GM12878 (cell line): ENCODE measurements around the gene PPP3CA. TPM values are rescaled to one million over a fixed set of nuclear protein-coding genes. Genes with fewer than 3 reads are reported as not detected.

Source experiments
- ATAC-seq: fragments of 200-7000 bp; cut with Tn5 transposase; 3 replicates; pipeline ENCODE4 v1.9.1; 2020; ENCODE audit warnings: mild to moderate bottlenecking, moderate library complexity
- BruUV-seq: library from RNA; stranded (reverse); fragments of 400-500 nt; replicated peaks from 2 replicates; lab custom pipeline; 2021; lab: Mats Ljungman, UMichigan
- CTCF ChIA-PET: fragments of 300-600 bp; sonication (Branson Sonifier 250); formaldehyde crosslinking; extraction: SDS; loops from one replicate; lab custom pipeline; 2021; ENCODE audit warnings: inconsistent platforms; lab: Yijun Ruan, JAX
- POLR2A ChIA-PET: fragments of 350-600 bp; formaldehyde crosslinking; extraction: SDS; loops from one replicate; lab custom pipeline; 2021; ENCODE audit warnings: inconsistent platforms; lab: Charles Lee
- RAD21 ChIA-PET: fragments of 300-600 bp; sonication (Branson Sonifier 250); formaldehyde crosslinking; loops from one replicate; lab custom pipeline; 2023; ENCODE audit warnings: antibody characterized with exemption; ENCODE audit not compliant: unreplicated experiment; lab: Charles Lee
- SMC1A ChIA-PET: fragments of 300-600 bp; sonication (Branson Sonifier 250); formaldehyde crosslinking; loops from one replicate; lab custom pipeline; 2023; ENCODE audit not compliant: unreplicated experiment, uncharacterized antibody; lab: Charles Lee
- DNase-seq: peaks from one replicate; pipeline ENCODE4 v3.0.0-alpha.2; 2011; ENCODE audit warnings: low read depth, low spot score
- FAIRE-seq: peaks from 3 replicates; lab custom pipeline; 2011; peaks lifted over from hg19 to GRCh38; lab: Jason Lieb, UNC
- H2AFZ ChIP-seq: 2 replicates; pipeline ENCODE4 v1.6.0; 2011; ENCODE audit warnings: low read depth, low read length, control low read depth; ENCODE audit not compliant: control insufficient read depth
- H3K27ac ChIP-seq: 2 replicates; pipeline ENCODE4 v1.5.1; 2011; ENCODE audit warnings: control low read depth; ENCODE audit not compliant: control insufficient read depth, insufficient read depth
- H3K27me3 ChIP-seq, 2 experiments: replicated peaks in 1 of 2; 2 replicates each; pipeline versions ENCODE4 v1.6.0 to v1.6.1; 2011; ENCODE audit warnings: low read length in 1 of 2; ENCODE audit not compliant: control insufficient read depth in 2 of 2, insufficient read depth in 2 of 2
- H3K36me3 ChIP-seq, 2 experiments: 2 replicates each; pipeline ENCODE4 v1.5.1; 2011; ENCODE audit warnings: low read length in 1 of 2; ENCODE audit not compliant: control insufficient read depth in 2 of 2, insufficient read depth in 2 of 2
- H3K4me1 ChIP-seq: 2 replicates; pipeline ENCODE4 v1.6.1; 2011; ENCODE audit warnings: mild to moderate bottlenecking, low read length, moderate library complexity, mixed read lengths; ENCODE audit not compliant: control insufficient read depth, insufficient read depth
- H3K4me2 ChIP-seq: 2 replicates; pipeline ENCODE4 v1.6.0; 2011; ENCODE audit warnings: control low read depth; ENCODE audit not compliant: control insufficient read depth, insufficient read depth
- H3K4me3 ChIP-seq: fragments of 200-600 bp; sonication (generic); 2 replicates; pipeline ENCODE4 v1.5.1; 2016
- H3K79me2 ChIP-seq: 2 replicates; pipeline ENCODE4 v1.6.0; 2011; ENCODE audit warnings: low read length; ENCODE audit not compliant: control insufficient read depth, insufficient read depth
- H3K9ac ChIP-seq: 2 replicates; pipeline ENCODE4 v1.8.0; 2011; ENCODE audit warnings: low read length, control low read depth, mixed read lengths; ENCODE audit not compliant: control insufficient read depth, insufficient read depth
- H3K9me3 ChIP-seq: replicated peaks from 3 replicates; pipeline ENCODE4 v1.5.1; 2011; ENCODE audit warnings: mild to moderate bottlenecking, low read length; ENCODE audit not compliant: control insufficient read depth, insufficient read depth
- H4K20me1 ChIP-seq: 2 replicates; pipeline ENCODE4 v1.6.0; 2011; ENCODE audit not compliant: control insufficient read depth, insufficient read depth
- BCLAF1 ChIP-seq: fragments of 450-650 bp; IDR thresholded peaks from 2 replicates; pipeline ENCODE4 v1.6.1; 2017; ENCODE audit warnings: antibody characterized with exemption, mild to moderate bottlenecking, moderate library complexity
- BMI1 ChIP-seq: fragments of 450-650 bp; IDR thresholded peaks from 2 replicates; pipeline ENCODE4 v1.6.1; 2016; ENCODE audit warnings: mild to moderate bottlenecking, moderate library complexity, borderline replicate concordance
- CBX5 ChIP-seq: sonication (generic); IDR thresholded peaks from 2 replicates; pipeline ENCODE4 v1.6.1; 2016; ENCODE audit warnings: low read depth, moderate library complexity, mild to moderate bottlenecking, inconsistent platforms
- CREB1 ChIP-seq: IDR thresholded peaks from 2 replicates; pipeline ENCODE4 v1.6.1; 2012; ENCODE audit warnings: low read depth, mild to moderate bottlenecking, inconsistent platforms
- HDGF ChIP-seq: fragments of 450-650 bp; IDR thresholded peaks from 2 replicates; pipeline ENCODE4 v1.6.1; 2016; ENCODE audit warnings: antibody characterized with exemption
- MEF2A ChIP-seq: IDR thresholded peaks from 2 replicates; pipeline ENCODE4 v1.6.1; 2011; ENCODE audit warnings: low read depth, mild to moderate bottlenecking, low read length, moderate library complexity; ENCODE audit not compliant: insufficient read depth
- MYC ChIP-seq: IDR thresholded peaks from 2 replicates; pipeline ENCODE4 v1.6.1; 2011; ENCODE audit warnings: mild to moderate bottlenecking, low read length, moderate library complexity, inconsistent platforms; ENCODE audit not compliant: insufficient read depth, insufficient replicate concordance, insufficient read length, severe bottlenecking
- NFYB ChIP-seq: IDR thresholded peaks from 2 replicates; pipeline ENCODE4 v1.6.1; 2011; ENCODE audit warnings: low read depth, mild to moderate bottlenecking, low read length, improper control_type of control experiment, moderate library complexity; ENCODE audit not compliant: insufficient read depth
- POLR2AphosphoS2 ChIP-seq: IDR thresholded peaks from 2 replicates; pipeline ENCODE4 v1.6.1; 2011; ENCODE audit warnings: low read depth, mild to moderate bottlenecking, low read length, improper control_type of control experiment, moderate library complexity
- RBBP5 ChIP-seq: fragments of 200-600 bp; sonication (generic); conservative IDR thresholded peaks from 2 replicates; pipeline ENCODE4 v1.6.1; 2016
- REST ChIP-seq: IDR thresholded peaks from 2 replicates; pipeline ENCODE4 v1.6.1; 2012; ENCODE audit warnings: mild to moderate bottlenecking, low read depth, low read length
- RUNX3 ChIP-seq: IDR thresholded peaks from 2 replicates; pipeline ENCODE4 v1.6.1; 2012; ENCODE audit warnings: low read length, inconsistent platforms
- SKIL ChIP-seq: fragments of 450-650 bp; IDR thresholded peaks from 2 replicates; pipeline ENCODE4 v1.6.1; 2017; ENCODE audit warnings: mild to moderate bottlenecking, low read depth, inconsistent platforms; ENCODE audit not compliant: poor library complexity, severe bottlenecking
- SPI1 ChIP-seq: IDR thresholded peaks from 2 replicates; pipeline ENCODE4 v1.6.1; 2011; ENCODE audit warnings: low read depth, mild to moderate bottlenecking, low read length, moderate library complexity, borderline replicate concordance; ENCODE audit not compliant: insufficient read depth
- TCF7 ChIP-seq: IDR thresholded peaks from 2 replicates; pipeline ENCODE4 v1.6.1; 2014; ENCODE audit warnings: antibody characterized with exemption, borderline replicate concordance
- YY1 ChIP-seq: IDR thresholded peaks from 2 replicates; pipeline ENCODE4 v1.6.1; 2011; ENCODE audit warnings: low read depth, mild to moderate bottlenecking, low read length
- in situ Hi-C: fragments of 300-500 bp; cut with MboI; formaldehyde crosslinking; loops from 9 replicates; pipeline ENCODE4 v1.14.3; 2018; ENCODE audit warnings: mixed read lengths
- intact Hi-C: fragments of 100-400 bp; cut with micrococcal nuclease; formaldehyde crosslinking; loops from one replicate; pipeline ENCODE4 v1.14.2; 2022; ENCODE audit not compliant: unreplicated experiment
- polyA plus RNA-seq, 11 experiments: library from polyadenylated mRNA; depleted of rRNA in 4 of 11; unstranded in 6 of 11; stranded (reverse) in 5 of 11; fragments of >200 nt; fragmentation: Nextera tagmentation in 4 of 11; fragmentation: Illumina TruSeq in 1 of 11; extraction: Ambion mirVana in 4 of 11; extraction: Trizol in 1 of 11; gene quantifications; 1 replicate in 1 of 11; 2 replicates in 10 of 11; pipeline versions ENCODE4 v1.2.1 to v1.2.3, GENCODE V29; 2011 to 2016; ENCODE audit warnings: inconsistent platforms in 2 of 11, missing spikeins in 2 of 11, low read depth in 1 of 11
- total RNA-seq, 4 experiments: library from RNA; depleted of rRNA in 3 of 4; stranded (reverse); fragments of >200 nt in 3 of 4; fragmentation: Illumina TruSeq in 1 of 4; extraction: Trizol in 1 of 4; gene quantifications; 2 replicates each; pipeline versions ENCODE4 v1.2.1 to v1.2.3, GENCODE V29; 2013 to 2021

PPP3CA gene
- total and polyA plus RNA-seq, 10 of the 15 experiments (the other 5 are each of a cell fraction or from before 2014, with no cell fraction given) = 0.33 to 9.0 (median 1.0) TPM

GRCh38 chr4:101217353-101218031 lies 129.8 kb downstream of the PPP3CA start (continued):
- TF ChIP-seq REST (no peak), TCF7 (no peak), CREB1 (no peak), CBX5 (no peak), RBBP5 (no peak), MEF2A (no peak), POLR2AphosphoS2 (no peak), HDGF (no peak), BMI1 (no peak)
- TF ChIP-seq, all 136 proteins: peak for 0

GRCh38 chr4:101211146-101211553 lies 136.2 kb downstream of the PPP3CA start:
- Histone ChIP-seq H3K9me3 (no peaks in the 10 kb centered on the region), H3K4me2 (no peak overlapping the region), H3K27ac (no peak overlapping the region), H3K27me3 (no peaks in the 10 kb centered on the region), H4K20me1 (no peaks in the 10 kb centered on the region), H3K79me2 (no peaks in the 10 kb centered on the region), H3K9ac (no peak overlapping the region), H3K4me3 (no peak overlapping the region), H3K4me1 (no peaks in the 10 kb centered on the region), H2AFZ (no peak overlapping the region), H3K36me3 (no peaks in the 10 kb centered on the region)
- ATAC-seq = no peak
- intact Hi-C loops = no loop called here
- SMC1A ChIA-PET = no interaction called here
- no peak for DNase-seq
- RAD21 ChIA-PET = no interaction called here
- CTCF ChIA-PET = no interaction called here
- no TSS peak for BruUV-seq
- no peak for FAIRE-seq
- POLR2A ChIA-PET = no interaction called here
- in situ Hi-C loops = no loop called here
- no peak for TF ChIP-seq BCLAF1
- TF ChIP-seq YY1 = no peak
- TF ChIP-seq SKIL = no peak
- TF ChIP-seq NFYB = no peak
- TF ChIP-seq MYC = no peak
- TF ChIP-seq TCF7 = no peak
- no peak for TF ChIP-seq SPI1
- no peak for TF ChIP-seq RUNX3
